DMS114 treated with DMSO at 0.1 percent for 48 hours (cell line): ENCODE results near the gene LHPP.

Experiments used
- DNase-seq: peaks from one replicate; lab custom pipeline; 2025; ENCODE audit not compliant: unreplicated experiment; lab: John Stamatoyannopoulos, UW

The LHPP gene

DNA sequence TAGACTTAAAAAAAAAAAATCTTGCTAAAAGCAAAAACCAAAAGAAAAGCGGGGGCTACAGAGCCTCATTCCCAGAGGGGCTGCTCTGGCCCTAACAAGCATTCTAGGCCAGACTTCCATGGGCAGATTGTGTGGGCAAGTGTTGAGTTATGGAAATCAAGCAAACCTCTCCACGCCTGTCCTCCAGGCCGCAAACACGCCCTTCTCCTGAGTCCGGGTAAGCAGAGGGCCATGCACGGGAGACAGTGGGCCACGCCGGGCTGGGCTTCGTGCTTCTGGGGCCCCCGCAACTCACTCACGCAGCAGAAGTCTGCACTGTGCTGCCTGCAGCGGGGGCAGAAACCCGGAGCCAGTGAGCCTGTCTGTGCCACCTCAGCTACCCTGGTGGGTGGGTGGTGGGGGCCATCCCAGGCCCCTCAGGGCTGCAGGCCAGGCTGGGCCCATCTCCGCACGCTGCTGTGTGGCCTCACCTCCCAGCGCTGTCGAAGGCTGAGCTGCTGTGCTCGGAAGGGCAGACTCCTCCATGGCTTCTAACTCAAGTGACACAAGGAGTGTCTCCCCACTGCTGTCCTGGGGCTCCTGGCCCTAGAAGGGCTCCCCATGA is 156.9 kb downstream of the LHPP start:
- DNase-seq = no peak

GRCh38 chr10:124619195-124619594 is 157.6 kb downstream of the LHPP start:
- no peak for DNase-seq

DNA sequence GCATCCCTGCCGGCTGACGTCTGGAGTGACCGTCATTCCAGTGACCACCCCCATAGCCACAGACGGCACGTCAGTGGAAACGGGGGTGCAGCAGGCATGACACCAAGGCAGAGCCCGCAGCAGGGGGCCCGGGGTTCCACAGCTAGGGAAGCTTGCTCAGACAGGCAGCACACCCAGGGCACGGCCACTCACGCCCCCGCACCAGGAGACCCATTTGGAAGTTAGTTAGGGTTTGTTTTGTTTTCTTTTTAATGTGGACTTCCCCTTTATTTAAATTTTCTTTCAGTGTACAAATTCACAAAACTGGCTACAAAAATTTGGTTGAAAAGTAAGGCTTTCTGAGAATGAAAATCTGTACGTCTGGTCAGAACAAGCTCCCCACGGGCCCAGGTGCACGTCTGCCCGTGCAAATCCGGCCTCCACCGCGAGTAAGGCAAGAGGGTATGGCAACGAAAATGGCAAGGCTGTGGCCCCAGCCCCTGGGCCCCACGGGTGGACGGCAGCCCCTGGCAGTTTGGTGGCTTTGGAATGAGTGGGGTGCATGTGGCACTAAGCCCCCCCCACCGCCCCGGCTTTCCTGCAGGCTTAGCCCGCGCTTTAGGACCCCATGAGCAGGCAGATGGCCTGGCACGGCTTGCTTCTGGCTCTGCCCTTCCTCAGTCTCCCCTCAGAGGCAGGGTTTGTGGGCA is 158.3 kb downstream of the LHPP start:
- no peak for DNase-seq

DNA sequence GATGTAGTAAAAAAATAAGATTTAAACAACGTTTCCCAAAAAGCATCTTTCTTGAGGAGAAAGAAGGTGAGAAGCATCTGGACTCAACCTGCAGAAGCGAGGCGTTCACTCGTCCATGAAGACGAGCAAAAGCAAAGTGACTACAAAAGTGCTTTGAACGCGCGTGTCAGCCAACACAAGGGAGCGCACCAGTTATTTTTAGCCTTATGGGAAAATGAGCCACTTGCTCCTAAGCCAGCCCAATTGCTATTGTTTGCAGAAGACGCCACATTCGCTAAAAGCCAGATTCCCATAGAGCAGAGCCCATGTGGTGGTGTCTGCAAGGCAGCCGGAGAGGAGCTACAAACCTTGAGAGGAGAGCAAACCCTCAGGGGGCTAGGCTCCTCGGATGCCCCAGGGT is 160.0 kb downstream of the LHPP start:
- DNase-seq = no peak

GRCh38 chr10:124622158-124622557 is 160.5 kb downstream of the LHPP start:
- DNase-seq = no peak

- DNase-seq = no peak
Observed at GRCh38 chr10:124622866-124623536, 161.4 kb downstream of the LHPP start.

GRCh38 chr10:124624006-124624405 is 162.4 kb downstream of the LHPP start:
- no peak for DNase-seq

GRCh38 chr10:124624466-124624865 is 162.8 kb downstream of the LHPP start:
- DNase-seq = no peak

DNA sequence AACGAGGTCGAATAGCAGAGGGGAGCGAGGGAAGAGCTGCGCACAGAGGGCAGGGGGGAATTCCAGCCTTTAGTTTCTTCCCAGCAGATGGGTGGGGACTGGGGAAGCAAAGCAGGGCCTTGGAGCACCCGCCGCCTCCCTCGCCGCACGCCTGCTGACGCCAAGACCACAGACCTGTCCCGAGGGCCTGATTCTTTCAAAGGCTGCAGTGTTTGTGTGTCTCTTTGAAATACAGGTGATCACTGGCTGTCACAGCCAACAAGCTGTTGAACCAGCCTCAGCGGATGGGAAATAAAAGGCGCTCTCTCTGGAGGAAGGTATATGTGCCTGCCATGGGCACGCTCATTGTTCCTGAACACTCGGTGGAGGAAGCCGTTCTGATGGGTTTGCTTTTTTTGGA is 163.3 kb downstream of the LHPP start:
- no peak for DNase-seq

GRCh38 chr10:124625831-124626238 is 164.2 kb downstream of the LHPP start:
- no peak for DNase-seq

DNA sequence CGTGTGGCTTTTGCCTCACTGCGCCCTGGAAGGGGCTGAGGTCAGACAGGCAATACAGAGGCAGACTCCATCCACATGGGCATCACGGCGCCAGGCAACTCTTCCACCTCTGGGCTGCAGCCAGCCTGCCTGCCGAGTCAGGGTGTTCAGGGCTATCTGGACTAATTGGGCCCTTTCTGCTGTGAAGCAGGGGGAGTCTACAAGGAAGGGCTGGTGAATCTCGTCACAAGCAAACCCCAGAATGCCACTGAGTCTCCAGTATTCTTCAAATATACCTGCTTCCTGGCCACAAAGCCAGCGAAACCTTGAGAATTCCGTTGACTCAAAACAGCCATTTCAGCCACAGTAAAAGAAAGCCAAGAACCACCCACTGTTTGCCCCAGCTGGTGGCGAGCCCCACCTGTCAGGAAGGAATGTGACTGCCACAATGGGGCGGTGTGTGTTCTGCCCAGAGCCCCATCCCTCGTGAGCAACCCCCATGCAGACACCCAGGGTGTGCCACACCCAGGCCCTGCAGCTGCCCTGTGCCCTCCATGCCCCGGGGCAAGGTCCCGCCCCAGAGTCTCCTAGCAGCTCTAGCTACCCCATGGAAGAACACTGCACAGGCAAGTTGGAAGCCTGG is 165.2 kb downstream of the LHPP start:
- no peak for DNase-seq

GRCh38 chr10:124627866-124628675 is 166.4 kb downstream of the LHPP start:
- no peak for DNase-seq

DNA sequence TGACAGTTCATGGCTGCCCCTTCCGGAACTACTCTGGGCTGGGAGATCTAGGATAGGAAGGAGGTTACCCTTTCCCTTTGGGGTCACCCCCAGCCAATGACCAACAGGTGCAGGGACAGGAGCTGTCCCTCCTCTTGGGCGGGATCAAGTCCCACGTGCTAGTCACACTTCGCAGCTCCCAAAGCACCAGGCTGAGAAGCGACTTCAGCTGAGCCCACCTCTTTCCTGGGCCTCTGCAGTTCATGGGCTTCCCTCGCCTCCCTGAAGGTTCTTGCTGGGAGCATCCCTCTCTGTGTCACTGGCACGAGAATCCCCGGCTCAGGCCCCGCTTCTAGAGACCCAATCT is 167.0 kb downstream of the LHPP start:
- DNase-seq = no peak

DNA sequence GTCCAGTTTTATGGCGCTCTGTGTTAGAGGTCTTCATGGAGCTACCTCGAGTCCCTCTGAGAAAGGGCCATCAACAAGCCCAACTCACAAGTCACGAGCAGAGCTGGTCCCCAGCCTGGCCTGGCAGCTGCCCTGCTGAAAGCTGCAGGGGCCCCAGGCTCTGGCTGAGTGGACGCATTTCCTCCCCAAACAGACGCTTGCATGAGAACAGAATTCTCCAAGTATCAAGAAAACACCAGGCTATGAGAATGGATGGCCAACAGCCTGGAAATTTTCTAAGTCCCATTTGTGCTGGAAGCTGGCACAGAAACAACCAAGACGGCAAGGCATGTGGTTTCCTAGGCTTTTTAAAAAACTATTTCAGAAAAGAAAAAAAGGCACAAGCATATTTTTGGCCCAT is 167.8 kb downstream of the LHPP start:
- no peak for DNase-seq

DNA sequence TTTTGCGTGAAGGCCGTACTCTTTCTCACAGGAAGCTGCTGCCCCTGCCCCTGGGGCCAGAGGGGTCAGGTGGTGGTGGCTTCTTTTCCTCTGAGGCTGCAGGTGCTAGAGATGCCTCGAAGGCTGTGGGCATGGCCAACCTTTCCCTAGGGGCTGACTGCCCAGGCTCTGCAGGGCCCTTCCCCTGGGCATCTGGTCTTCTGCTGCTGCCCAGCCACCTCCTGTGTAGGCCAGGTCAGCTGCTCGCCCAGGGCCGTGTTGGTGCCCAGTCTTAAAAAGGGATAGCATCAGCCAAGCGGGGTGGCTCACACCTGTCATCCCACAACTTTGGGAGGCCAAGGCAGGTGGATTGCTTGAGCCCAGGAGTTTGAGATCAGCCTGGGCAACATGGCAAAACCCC is 168.2 kb downstream of the LHPP start:
- DNase-seq = no peak

DNA sequence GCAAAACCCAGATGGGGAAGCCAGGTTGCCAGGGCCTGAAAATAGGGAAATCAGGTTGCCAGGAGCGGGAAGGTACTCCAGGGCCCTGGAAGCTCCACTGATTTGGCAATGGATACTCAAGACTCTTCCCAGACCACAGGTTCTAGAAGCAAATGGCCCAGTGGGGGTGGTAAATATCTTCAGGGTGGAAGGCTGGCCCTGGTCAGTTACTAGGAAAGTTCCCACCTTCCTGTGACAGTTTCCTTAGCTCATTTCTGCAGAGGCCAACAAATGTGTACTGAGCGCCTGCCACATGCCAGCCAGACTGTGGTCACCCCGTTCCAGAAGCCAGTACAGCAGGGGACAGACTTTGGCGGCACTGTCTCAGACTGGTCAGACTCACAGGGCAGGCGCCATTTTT is 168.9 kb downstream of the LHPP start:
- DNase-seq = no peak

- no peak for DNase-seq
Observed at GRCh38 chr10:124632064-124632531, 170.5 kb downstream of the LHPP start.

DNA sequence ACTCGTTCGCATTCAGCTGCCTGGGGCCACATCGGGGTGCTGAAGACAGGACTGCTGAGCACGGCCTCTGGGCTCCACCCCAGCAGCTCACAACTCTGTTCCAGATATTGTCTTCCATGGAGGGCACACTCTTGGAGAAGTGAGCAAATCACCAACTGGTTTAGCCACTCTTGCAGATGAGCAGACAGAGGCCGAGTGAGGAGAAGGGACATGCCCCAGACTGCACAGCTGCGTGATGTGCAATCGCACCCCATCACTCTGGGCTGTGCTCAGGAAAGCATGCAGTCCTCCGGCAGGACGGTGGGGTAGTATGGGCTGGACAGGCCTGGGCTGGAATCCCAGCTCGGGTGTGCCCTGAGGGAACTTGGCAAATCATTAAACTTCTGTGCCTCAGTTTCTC is 170.9 kb downstream of the LHPP start:
- no peak for DNase-seq

DNA sequence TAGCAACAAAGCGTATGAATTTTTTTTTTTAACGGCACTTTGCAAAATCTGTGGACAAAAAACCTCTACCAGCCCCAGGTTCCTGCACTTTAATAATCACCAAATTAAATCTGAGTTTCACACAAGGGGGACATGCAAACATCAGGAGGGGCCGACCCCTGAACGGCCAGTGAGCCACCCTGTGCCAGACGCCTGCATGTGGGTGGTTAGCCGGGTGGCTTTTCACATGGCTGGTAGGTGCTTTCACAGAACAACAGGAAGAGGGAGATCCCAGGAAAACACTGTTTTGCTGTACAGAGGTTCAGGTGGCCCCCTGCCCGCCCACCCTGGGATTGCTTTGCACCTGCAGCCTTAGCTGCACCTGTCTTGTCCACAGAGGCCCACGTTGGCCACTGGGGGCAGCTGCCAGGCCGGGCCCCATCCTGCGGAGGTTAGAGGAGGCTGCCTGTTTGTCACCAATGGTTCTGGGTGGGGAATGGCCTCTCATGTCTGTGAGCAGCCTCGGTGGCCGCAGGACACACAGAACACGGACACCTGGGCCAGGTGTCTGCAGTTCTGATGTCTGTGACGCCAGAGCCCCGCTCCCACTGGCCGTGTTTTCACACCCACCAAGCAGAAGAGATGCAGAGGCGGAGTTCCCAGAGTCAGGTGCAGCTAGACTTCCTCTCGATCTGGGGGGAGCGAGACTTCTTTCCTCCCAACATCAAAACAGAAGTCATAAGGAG is 174.8 kb downstream of the LHPP start:
- no peak for DNase-seq

- no peak for DNase-seq
Observed at GRCh38 chr10:124637091-124637700, 175.6 kb downstream of the LHPP start.
